Activated CD8-positive, alpha-beta memory T cell treated with anti-CD3 and anti-CD28 coated beads, Interleukin-2, amount 10 ng/mL, durations not matched to agents 7 days and 5 days (primary cell): Measurements from ENCODE around the gene SNED1. TPM values are rescaled to one million over a fixed set of nuclear protein-coding genes. Genes with fewer than 3 reads are reported as not detected.
"Not testable (repeated sequence)": the region's sequence is repeated elsewhere in the genome, so short reads cannot be mapped to it uniquely, and the experiment has no call there.

Experiments
- ATAC-seq: fragments of 150-1000 bp; cut with Tn5 transposase; one replicate; pipeline ENCODE4 v1.10.0; 2021; ENCODE audit warnings: moderate library complexity
- CTCF ChIA-PET: fragments of 350-600 bp; sonication (Branson Sonifier 250); formaldehyde crosslinking; loops from one replicate; lab custom pipeline; 2021; ENCODE audit warnings: antibody characterized with exemption; lab: Charles Lee
- DNase-seq: peaks from one replicate; pipeline ENCODE4 v3.0.0-alpha.2; 2020
- H3K27ac Mint-ChIP-seq: one replicate; pipeline ENCODE4 v1.8.0; 2021; ENCODE audit warnings: mild to moderate bottlenecking, mixed read lengths
- H3K27me3 Mint-ChIP-seq: one replicate; pipeline ENCODE4 v1.8.0; 2021; ENCODE audit warnings: mixed read lengths
- H3K36me3 Mint-ChIP-seq: one replicate; pipeline ENCODE4 v1.8.0; 2021; ENCODE audit warnings: mild to moderate bottlenecking, mixed read lengths
- H3K4me1 Mint-ChIP-seq: one replicate; pipeline ENCODE4 v1.8.0; 2021; ENCODE audit warnings: mixed read lengths
- H3K4me3 Mint-ChIP-seq: one replicate; pipeline ENCODE4 v1.8.0; 2021; ENCODE audit warnings: mild to moderate bottlenecking, moderate library complexity, mixed read lengths
- H3K9me3 Mint-ChIP-seq: one replicate; pipeline ENCODE4 v1.8.0; 2022; ENCODE audit warnings: low read depth, mixed read lengths
- total RNA-seq, 2 experiments: library from RNA; stranded (reverse); gene quantifications; one replicate each; pipeline ENCODE4 v1.2.3, GENCODE V29; 2021

SNED1 gene
- total RNA-seq, 2 experiments from 2014 or later = 3.6 to 4.6 TPM

GRCh38 chr2:240972636-240973521, 25.5 kb upstream of the SNED1 start:
- Mint-ChIP-seq H3K9me3 (no peaks in the 10 kb centered on the region), H3K4me3 (no peak overlapping the region), H3K27ac (no peak overlapping the region), H3K4me1 (peaks cover 5% of the 10 kb centered on the region), H3K27me3 (peaks cover 13% of the 10 kb centered on the region), H3K36me3 (no peaks in the 10 kb centered on the region)
- ATAC-seq (no peak), DNase-seq (no peak)
- CTCF ChIA-PET = interaction anchor here (0.8 to 1.5 kb wide), 2 partner anchors 10 to 58 kb away, joined by 3 to 5 read pairs; no protein-coding TSS in a partner anchor

GRCh38 chr2:240974771-240975572, 23.4 kb upstream of the SNED1 start:
- Mint-ChIP-seq H3K4me3 (no peak overlapping the region), H3K27me3 (peaks cover 13% of the 10 kb centered on the region), H3K36me3 (no peaks in the 10 kb centered on the region), H3K4me1 (peaks cover 5% of the 10 kb centered on the region), H3K9me3 (no peaks in the 10 kb centered on the region), H3K27ac (no peak overlapping the region)
- ATAC-seq (no peak), DNase-seq (no peak)
- CTCF ChIA-PET = no interaction called here

- H3K27ac Mint-ChIP-seq, H3K9me3 Mint-ChIP-seq, DNase-seq, ATAC-seq, H3K4me1 Mint-ChIP-seq, CTCF ChIA-PET, H3K4me3 Mint-ChIP-seq, H3K36me3 Mint-ChIP-seq: not testable (repeated sequence)
- peaks cover 13% of the 10 kb centered on the region for H3K27me3 Mint-ChIP-seq
Observed at GRCh38 chr2:240975903-240976302, 22.5 kb upstream of the SNED1 start.

- H3K27me3 Mint-ChIP-seq = peaks cover 5% of the 10 kb centered on the region
- CTCF ChIA-PET = interaction anchor here (1.1 kb wide), 1 partner anchor 54 kb away, joined by 3 read pairs; no protein-coding TSS in a partner anchor
- H3K27ac Mint-ChIP-seq = no peak overlapping the region
- H3K4me1 Mint-ChIP-seq = no peaks in the 10 kb centered on the region
- no peak for DNase-seq
- ATAC-seq = no peak
- no peaks in the 10 kb centered on the region for H3K36me3 Mint-ChIP-seq
- H3K9me3 Mint-ChIP-seq = no peaks in the 10 kb centered on the region
- H3K4me3 Mint-ChIP-seq = no peak overlapping the region
Observed at GRCh38 chr2:240981280-240981679, 17.1 kb upstream of the SNED1 start.

GRCh38 chr2:240981871-240982800, 16.3 kb upstream of the SNED1 start:
- H3K27me3 Mint-ChIP-seq = peaks cover 5% of the 10 kb centered on the region
- H3K4me3 Mint-ChIP-seq = no peak overlapping the region
- no peak for DNase-seq
- CTCF ChIA-PET = interaction anchor here (0.9 to 1.4 kb wide), 3 partner anchors 10 to 55 kb away, joined by 3 to 5 read pairs (median 3); no protein-coding TSS in a partner anchor
- H3K36me3 Mint-ChIP-seq = no peaks in the 10 kb centered on the region
- ATAC-seq = no peak
- no peaks in the 10 kb centered on the region for H3K9me3 Mint-ChIP-seq
- no peaks in the 10 kb centered on the region for H3K4me1 Mint-ChIP-seq
- H3K27ac Mint-ChIP-seq = no peak overlapping the region

GRCh38 chr2:240982821-240983281, 15.6 kb upstream of the SNED1 start:
- no peaks in the 10 kb centered on the region for H3K4me1 Mint-ChIP-seq
- H3K4me3 Mint-ChIP-seq = no peak overlapping the region
- no peak overlapping the region for H3K27ac Mint-ChIP-seq
- H3K9me3 Mint-ChIP-seq = no peaks in the 10 kb centered on the region
- no peaks in the 10 kb centered on the region for H3K36me3 Mint-ChIP-seq
- peaks cover 5% of the 10 kb centered on the region for H3K27me3 Mint-ChIP-seq
- CTCF ChIA-PET = interaction anchor here (0.9 to 1.4 kb wide), 3 partner anchors 10 to 77 kb away, joined by 3 to 5 read pairs (median 3); no protein-coding TSS in a partner anchor
- DNase-seq = no peak
- no peak for ATAC-seq

GRCh38 chr2:240983361-240983995, 14.9 kb upstream of the SNED1 start:
- peak; percentile 78 for ATAC-seq
- Mint-ChIP-seq H3K27me3 (peaks cover 5% of the 10 kb centered on the region), H3K27ac (no peak overlapping the region), H3K4me3 (no peak overlapping the region), H3K4me1 (no peaks in the 10 kb centered on the region), H3K9me3 (no peaks in the 10 kb centered on the region), H3K36me3 (no peaks in the 10 kb centered on the region)
- no peak for DNase-seq
- CTCF ChIA-PET = interaction anchor here (0.6 to 1.4 kb wide), 3 partner anchors 11 to 95 kb away, joined by 3 to 5 read pairs (median 5); no protein-coding TSS in a partner anchor

GRCh38 chr2:240983996-240984498, 14.4 kb upstream of the SNED1 start:
- H3K4me3 Mint-ChIP-seq = no peak overlapping the region
- CTCF ChIA-PET = interaction anchor here (0.6 to 1.0 kb wide), 2 partner anchors 76 to 94 kb away, joined by 3 to 5 read pairs; no protein-coding TSS in a partner anchor
- no peaks in the 10 kb centered on the region for H3K9me3 Mint-ChIP-seq
- no peaks in the 10 kb centered on the region for H3K4me1 Mint-ChIP-seq
- DNase-seq (no peak), ATAC-seq (no peak)
- H3K27ac Mint-ChIP-seq = no peak overlapping the region
- peaks cover 5% of the 10 kb centered on the region for H3K27me3 Mint-ChIP-seq
- H3K36me3 Mint-ChIP-seq = no peaks in the 10 kb centered on the region

- no peak for DNase-seq
- Mint-ChIP-seq H3K4me3 (no peak overlapping the region), H3K27ac (no peak overlapping the region), H3K27me3 (peaks cover 5% of the 10 kb centered on the region), H3K9me3 (no peaks in the 10 kb centered on the region), H3K36me3 (no peaks in the 10 kb centered on the region), H3K4me1 (no peaks in the 10 kb centered on the region)
- CTCF ChIA-PET = no interaction called here
- ATAC-seq = no peak
Observed at GRCh38 chr2:240985881-240986786, 12.3 kb upstream of the SNED1 start.

GRCh38 chr2:240986787-240987411, 11.5 kb upstream of the SNED1 start:
- ATAC-seq = no peak
- Mint-ChIP-seq H3K4me1 (no peaks in the 10 kb centered on the region), H3K4me3 (no peak overlapping the region), H3K36me3 (no peaks in the 10 kb centered on the region), H3K27ac (no peak overlapping the region), H3K9me3 (no peaks in the 10 kb centered on the region), H3K27me3 (peaks cover 5% of the 10 kb centered on the region)
- no peak for DNase-seq
- CTCF ChIA-PET = no interaction called here

GRCh38 chr2:240987588-240987987, 10.8 kb upstream of the SNED1 start:
- Mint-ChIP-seq H3K4me3 (no peak overlapping the region), H3K27me3 (peaks cover 5% of the 10 kb centered on the region)
- no peak for DNase-seq

More at GRCh38 chr2:240987588-240987987, 10.8 kb upstream of the SNED1 start:
- Mint-ChIP-seq H3K36me3 (no peaks in the 10 kb centered on the region), H3K4me1 (no peaks in the 10 kb centered on the region), H3K27ac (no peak overlapping the region), H3K9me3 (no peaks in the 10 kb centered on the region)
- no peak for ATAC-seq
- CTCF ChIA-PET = no interaction called here
